NCI-H345 treated with DMSO at 0.1 percent for 48 hours (cell line): ENCODE measurements around the gene CISD1.

Experiments
- DNase-seq: peaks from one replicate; lab custom pipeline; 2025; ENCODE audit not compliant: unreplicated experiment; lab: John Stamatoyannopoulos, UW

Gene CISD1

DNA sequence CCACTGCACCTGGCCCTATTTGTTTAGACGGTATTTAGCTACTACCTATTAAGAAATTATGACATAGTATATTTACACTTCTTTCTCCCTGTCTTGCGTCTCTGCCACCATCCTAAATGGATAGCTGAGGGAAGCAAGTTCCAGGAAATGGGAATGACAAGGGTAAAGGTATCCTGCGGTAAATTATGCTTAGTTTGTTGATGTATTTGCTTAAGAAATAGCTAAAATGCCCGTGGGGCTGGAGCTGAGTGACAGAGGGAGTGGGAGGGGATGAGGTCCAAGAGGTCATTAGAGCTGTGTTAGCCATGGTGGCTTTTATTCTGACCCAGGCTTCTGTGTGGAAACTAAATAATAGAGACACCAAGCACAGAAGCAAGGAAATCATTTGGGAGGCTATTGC, 36.9 kb downstream of the CISD1 start:
- DNase-seq: no peak

DNA sequence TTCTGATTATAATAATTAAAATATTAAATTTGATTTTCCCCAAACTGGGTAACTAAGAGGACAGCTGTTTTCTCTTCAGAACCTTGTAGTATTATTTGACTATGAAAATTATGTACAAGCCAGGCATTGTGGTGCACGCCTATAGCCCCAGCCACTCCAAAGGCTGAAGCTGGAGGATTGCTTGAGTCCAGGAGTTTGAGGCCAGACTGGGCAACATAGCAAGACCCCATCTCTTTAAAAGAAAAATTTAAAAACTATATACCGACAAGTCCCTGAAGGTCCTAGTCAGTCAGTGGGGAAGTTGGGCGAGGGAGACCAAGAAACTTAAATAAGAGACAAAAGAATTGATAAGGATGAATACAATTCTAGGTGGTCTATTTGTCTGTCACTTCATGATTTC, 38.7 kb downstream of the CISD1 start:
- no peak for DNase-seq

DNA sequence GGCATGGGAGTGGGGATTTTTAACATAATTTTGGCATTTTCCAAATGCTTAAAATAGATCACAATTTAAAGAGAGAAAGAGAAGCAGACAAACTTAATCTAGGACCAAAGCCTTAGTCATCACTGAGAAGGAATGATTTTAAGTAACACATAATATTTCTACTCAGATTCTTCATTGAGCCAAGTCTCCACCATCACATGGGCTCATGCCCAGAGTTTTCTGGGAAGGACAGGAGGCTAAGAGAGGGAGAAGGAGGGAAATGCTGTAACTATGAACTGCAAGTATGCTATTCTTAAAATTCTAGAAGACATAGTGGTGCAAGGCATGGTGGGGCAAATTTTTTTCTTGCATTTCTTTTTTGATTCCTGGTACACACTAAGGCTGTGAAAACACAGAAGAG, 42.1 kb downstream of the CISD1 start:
- no peak for DNase-seq

DNA sequence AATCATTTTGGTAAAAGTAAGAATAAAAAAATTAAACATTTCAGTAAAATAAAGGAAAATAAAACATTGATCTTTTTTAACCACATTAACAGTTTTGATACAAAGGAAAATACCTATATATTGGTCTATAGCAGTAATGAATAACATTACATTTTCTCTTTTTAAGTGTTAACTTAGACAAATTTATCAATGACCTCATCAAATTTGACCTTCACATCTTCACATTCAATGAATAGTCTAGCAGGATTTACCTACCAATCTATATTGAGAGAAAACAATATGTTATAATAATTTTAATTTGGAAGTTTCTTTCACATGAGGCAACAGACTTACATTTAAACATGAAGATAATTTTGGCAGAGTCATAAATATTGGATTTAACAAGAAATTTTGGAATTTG, 47.9 kb downstream of the CISD1 start:
- no peak for DNase-seq

DNA sequence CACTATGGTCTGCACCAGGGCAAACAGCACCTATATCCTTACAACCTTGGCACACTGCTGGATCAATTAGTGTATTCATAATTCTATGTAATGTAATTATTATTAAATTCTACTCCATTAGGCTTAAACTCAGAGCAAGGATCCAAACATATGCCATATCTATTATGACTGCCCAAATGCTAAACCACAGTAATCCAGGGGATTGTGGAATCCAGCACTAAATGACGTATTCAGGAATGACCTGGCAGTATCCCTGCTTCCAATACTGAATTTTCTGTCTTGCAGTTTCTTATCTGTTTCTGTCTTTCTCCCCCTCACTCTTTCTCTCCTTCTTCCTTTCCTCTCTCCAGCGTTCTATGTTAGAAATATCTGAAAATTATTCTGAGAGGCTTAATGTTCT, 49.4 kb downstream of the CISD1 start:
- no peak for DNase-seq

GRCh38 chr10:58319599-58319998, 50.6 kb downstream of the CISD1 start:
- no peak for DNase-seq

DNA sequence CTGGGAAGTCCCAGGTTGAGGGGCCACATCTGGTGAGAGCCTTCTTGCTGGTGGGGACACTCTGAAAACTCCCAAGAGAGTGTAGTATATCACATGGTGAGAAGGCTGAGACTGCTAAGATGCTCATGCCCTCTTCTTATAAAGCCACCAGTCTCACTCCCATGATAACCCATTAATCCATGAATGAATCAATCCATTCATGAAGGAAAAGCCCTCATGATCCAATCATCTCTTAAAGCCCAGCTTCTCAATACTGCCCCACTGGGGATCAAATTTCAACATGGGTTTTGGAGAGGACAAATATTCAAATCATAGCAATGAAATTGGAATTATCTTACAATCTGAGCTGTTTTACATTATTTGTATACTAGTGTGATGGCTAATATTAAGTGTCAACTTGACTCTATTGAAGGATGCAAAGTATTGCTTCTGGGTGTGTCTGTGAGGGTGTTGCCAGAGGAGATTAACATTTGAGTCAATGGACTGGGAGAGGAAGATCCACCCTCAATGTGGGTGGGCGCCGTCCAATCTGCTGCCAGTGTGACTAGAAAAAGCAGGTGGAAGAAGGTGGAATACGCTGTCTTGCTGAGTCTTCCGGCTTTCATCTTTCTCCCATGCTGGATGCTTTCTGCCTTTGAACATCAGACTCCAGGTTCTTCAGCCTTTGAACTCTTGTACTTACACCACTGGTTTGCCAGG, 51.5 kb downstream of the CISD1 start:
- DNase-seq: no peak

DNA sequence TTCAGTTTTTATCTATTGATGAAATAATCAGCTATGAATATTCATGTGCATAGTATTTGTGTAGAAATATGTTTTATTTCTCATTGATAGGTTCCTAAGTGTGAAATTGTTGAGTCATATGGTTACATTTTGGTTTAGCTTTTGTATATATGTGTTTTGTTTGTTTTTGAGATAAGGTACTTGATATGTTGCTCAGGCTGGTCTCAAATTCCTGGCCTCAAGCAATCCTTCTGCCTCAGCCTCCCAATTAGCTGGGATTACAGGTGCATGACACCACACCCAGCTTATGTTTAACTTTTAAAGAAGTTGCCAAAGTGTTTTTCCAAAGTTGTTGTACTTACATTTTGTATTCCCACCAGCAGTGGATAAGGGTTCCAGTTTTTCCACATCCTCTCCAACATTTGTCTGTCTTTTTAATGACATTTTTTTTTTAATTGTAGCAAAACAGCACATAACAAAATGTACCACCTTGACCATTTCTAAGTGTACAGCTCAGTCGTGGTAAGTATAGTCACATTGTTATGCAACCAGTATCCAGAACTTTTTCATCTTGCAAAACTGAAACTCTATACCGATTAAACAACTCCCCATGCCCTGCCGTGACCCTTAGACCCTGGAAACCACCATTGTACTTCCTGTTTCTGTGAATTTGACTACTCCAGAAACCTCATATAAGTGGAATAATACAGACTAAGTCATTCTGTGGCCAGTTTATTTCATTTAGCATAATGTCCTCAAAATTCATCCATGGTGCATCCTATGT, 53.3 kb downstream of the CISD1 start:
- no peak for DNase-seq

DNA sequence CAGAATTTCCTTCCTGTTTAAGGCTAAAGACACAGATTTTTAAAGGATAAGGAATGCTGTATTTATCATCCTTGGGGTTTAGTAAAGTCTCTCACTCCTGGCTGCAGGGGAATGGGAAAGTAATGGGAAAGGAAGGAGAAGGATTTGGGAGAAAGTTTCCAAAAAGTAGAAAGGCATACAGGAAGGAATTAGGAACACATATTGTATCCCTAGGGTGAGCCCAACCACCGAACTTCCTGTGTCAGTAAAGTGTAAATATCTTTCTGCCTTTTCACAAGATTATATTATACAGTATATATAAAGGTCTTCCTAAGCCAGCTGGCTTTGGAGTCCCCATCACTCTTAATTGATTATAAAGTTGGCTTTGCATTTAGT, 53.9 kb downstream of the CISD1 start:
- DNase-seq: no peak

- DNase-seq: no peak
Observed at GRCh38 chr10:58326967-58327381, 58.0 kb downstream of the CISD1 start.

GRCh38 chr10:58328233-58328632, 59.3 kb downstream of the CISD1 start:
- no peak for DNase-seq

GRCh38 chr10:58330431-58330830, 61.5 kb downstream of the CISD1 start:
- DNase-seq: no peak

- DNase-seq: no peak
Observed at GRCh38 chr10:58331646-58332045, 62.7 kb downstream of the CISD1 start.

DNA sequence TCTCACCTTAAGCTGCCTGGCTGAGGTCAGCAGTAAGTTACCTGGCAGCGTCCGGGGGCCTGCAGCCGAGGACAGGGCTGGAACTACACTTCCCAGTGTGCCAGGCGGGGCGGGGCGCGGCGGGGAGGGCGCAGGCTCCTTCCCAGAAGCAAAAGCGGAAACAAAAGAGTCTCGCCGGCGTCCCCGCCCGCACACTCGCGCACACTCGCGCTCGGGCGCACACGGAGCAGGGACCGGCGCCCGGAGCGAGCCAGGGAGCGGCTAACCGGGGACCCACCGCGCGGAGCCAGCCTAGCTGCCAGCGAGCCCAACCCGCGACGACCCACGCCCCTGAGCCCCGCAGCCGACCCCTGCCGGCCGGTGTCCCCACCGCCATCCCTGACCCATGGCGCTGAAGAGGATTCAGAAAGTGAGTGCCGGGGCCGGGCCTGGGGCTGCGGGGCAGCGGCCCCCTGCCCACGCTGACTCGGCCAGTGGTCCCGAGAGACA, 65.9 kb downstream of the CISD1 start, which contains the start of gene UBE2D1:
UBE2D1 (plus strand) TSS at position 190 of the 489 bp plus-strand sequence; CDS start at position 386, 196 bp downstream.
- peak; percentile 29 for DNase-seq

DNA sequence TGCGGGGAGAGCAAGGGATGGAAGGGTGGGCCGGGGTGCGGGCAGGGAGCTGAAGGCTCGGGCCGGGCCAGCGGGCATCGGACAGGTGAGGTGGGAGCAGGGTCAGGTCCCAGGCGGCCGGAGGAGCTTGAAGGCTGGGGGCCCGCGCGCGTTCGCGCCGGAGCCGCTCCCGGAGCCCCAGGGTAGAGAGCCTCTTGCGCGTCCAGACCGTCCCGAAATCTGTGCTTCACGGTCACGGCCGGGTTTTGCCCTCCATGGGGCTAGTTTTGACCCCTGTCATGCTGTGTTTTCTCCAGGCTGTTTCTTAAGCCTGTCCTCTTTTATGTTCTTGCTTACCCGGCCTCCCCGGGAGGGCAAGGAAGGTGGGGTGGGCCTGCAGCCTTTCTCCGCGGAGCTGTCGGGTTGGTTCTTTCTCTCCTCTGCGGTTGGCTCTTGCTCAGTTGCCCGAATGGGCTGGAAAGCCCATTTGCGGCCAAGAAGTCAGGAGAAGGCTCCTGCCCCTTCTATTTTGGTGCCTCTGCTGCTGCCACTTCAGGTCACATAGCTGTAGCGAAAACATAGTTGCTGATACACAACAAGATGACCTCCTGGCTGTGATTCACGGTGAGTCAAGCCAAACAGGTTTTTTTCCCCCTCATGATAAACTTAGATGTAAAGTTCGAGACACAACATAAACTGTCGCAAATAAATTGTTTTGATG, 66.5 kb downstream of the CISD1 start:
- no peak for DNase-seq

DNA sequence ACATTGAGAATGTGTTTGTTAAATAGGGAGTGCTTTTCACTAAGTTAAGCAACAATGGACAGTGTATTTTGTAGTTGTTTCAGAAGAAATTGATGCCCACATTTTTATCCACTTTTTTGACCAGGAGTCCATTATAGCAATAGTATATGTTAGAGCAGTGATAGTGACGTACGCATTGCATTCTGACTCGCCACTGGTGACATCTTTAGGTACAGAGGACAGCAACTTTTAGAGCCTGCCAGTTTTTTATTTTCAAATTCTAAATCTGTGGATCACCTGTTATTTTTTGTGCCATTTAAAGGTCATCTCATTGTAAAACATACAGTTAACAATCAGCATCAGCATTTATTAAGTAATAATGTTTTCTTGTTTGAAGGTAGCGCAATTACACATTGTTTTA, 67.3 kb downstream of the CISD1 start:
- DNase-seq: no peak
